Upper lobe of left lung (tissue), 4 donors: ENCODE results near the gene PZP.
"Not testable (repeated sequence)": the region's sequence is repeated elsewhere in the genome, so short reads cannot be mapped to it uniquely, and the experiment has no call there.

Source experiments
- CTCF ChIP-seq, 6 experiments: fragments of 450-650 bp in 4 of 6; fragments of 200-600 bp in 2 of 6; sonication (generic) in 2 of 6; IDR thresholded peaks; one replicate each; pipeline ENCODE4 v1.5.1; 2016 to 2019; ENCODE audit warnings: antibody characterized with exemption in 6 of 6
- EP300 ChIP-seq, 4 donors: sonication (generic); formaldehyde crosslinking; IDR thresholded peaks; one replicate each; pipeline ENCODE4 v1.5.1; 2017; ENCODE audit warnings: antibody characterized with exemption in 4 of 4, control low read depth in 2 of 4
- POLR2A ChIP-seq, 4 donors: fragments of 450-650 bp; IDR thresholded peaks; one replicate each; pipeline ENCODE4 v1.5.1; 2016 to 2017; ENCODE audit warnings: antibody characterized with exemption in 4 of 4, mild to moderate bottlenecking in 2 of 4
- POLR2AphosphoS5 ChIP-seq, 2 donors: sonication (generic); formaldehyde crosslinking; IDR thresholded peaks; one replicate each; pipeline ENCODE4 v1.5.1; 2017; ENCODE audit warnings: antibody characterized with exemption in 2 of 2

- not testable (repeated sequence) for TF ChIP-seq CTCF, POLR2A, POLR2AphosphoS5, EP300 (IDR thresholded peaks at IDR 0.05)
Observed at GRCh38 chr12:9167345-9167744, 40.9 kb downstream of the PZP start.
